Hepatocyte (in vitro differentiated cells): ENCODE measurements around the gene IRF4. TPM values are rescaled to one million over a fixed set of nuclear protein-coding genes. Genes with fewer than 3 reads are reported as not detected.

ENCODE experiments used
- DNase-seq: peaks from one replicate; pipeline ENCODE4 v3.0.0-alpha.2; 2016; ENCODE audit warnings: low spot score
- H2AFZ ChIP-seq: fragments of 200-600 bp; sonication (generic); 2 replicates; pipeline ENCODE4 v1.6.0; 2016; ENCODE audit warnings: antibody characterized with exemption, mild to moderate bottlenecking
- H3K27ac ChIP-seq: fragments of 200-600 bp; sonication (generic); 2 replicates; pipeline ENCODE4 v1.5.1; 2016; ENCODE audit warnings: mild to moderate bottlenecking
- H3K27me3 ChIP-seq: fragments of 200-600 bp; sonication (generic); 2 replicates; pipeline ENCODE4 v1.6.1; 2016
- H3K36me3 ChIP-seq: fragments of 200-600 bp; sonication (generic); replicated peaks from 2 replicates; pipeline ENCODE4 v1.5.1; 2016; ENCODE audit warnings: low read depth; ENCODE audit not compliant: insufficient read depth
- H3K4me1 ChIP-seq: fragments of 200-600 bp; sonication (generic); 2 replicates; pipeline ENCODE4 v1.5.1; 2016; ENCODE audit warnings: mild to moderate bottlenecking, moderate library complexity; ENCODE audit not compliant: insufficient read depth
- H3K4me2 ChIP-seq: fragments of 200-600 bp; sonication (generic); 2 replicates; pipeline ENCODE4 v1.6.0; 2016
- H3K4me3 ChIP-seq: fragments of 200-600 bp; sonication (generic); 2 replicates; pipeline ENCODE4 v1.5.1; 2016; ENCODE audit warnings: mild to moderate bottlenecking
- H3K79me2 ChIP-seq: fragments of 200-600 bp; sonication (generic); 2 replicates; pipeline ENCODE4 v1.6.0; 2017; ENCODE audit warnings: mild to moderate bottlenecking
- H3K9me2 ChIP-seq: fragments of 200-600 bp; sonication (generic); replicated peaks from 2 replicates; pipeline ENCODE4 v1.6.0; 2017; ENCODE audit warnings: mild to moderate bottlenecking; ENCODE audit not compliant: insufficient read depth
- H3K9me3 ChIP-seq: fragments of 200-600 bp; sonication (generic); 2 replicates; pipeline ENCODE4 v1.5.1; 2016; ENCODE audit warnings: low read depth, mild to moderate bottlenecking
- H4K20me1 ChIP-seq: fragments of 200-600 bp; sonication (generic); 2 replicates; pipeline ENCODE4 v1.6.0; 2016; ENCODE audit warnings: mild to moderate bottlenecking; ENCODE audit not compliant: insufficient read depth, poor library complexity, severe bottlenecking
- CTCF ChIP-seq: fragments of 200-600 bp; sonication (generic); IDR thresholded peaks from 2 replicates; pipeline ENCODE4 v1.5.1; 2016; ENCODE audit warnings: antibody characterized with exemption, mild to moderate bottlenecking; ENCODE audit not compliant: poor library complexity
- EZH2 ChIP-seq: fragments of 200-600 bp; sonication (generic); IDR thresholded peaks from 2 replicates; pipeline ENCODE4 v1.6.1; 2016; ENCODE audit warnings: antibody characterized with exemption, mild to moderate bottlenecking, borderline replicate concordance
- EZH2phosphoT487 ChIP-seq: fragments of 200-600 bp; sonication (generic); IDR thresholded peaks from one replicate; pipeline ENCODE4 v1.6.1; 2018; ENCODE audit warnings: antibody characterized with exemption, mild to moderate bottlenecking, low read depth, moderate library complexity; ENCODE audit not compliant: unreplicated experiment, severe bottlenecking
- WGBS: methylation state at CpG from one replicate; pipeline ENCODE4 v1.1.6; 2016; ENCODE audit warnings: low lambda C conversion rate; ENCODE audit errors: missing lambda C conversion rate; 5-methylcytosine and 5-hydroxymethylcytosine counted together
- polyA plus RNA-seq: library from polyadenylated mRNA; unstranded; fragments of >200 nt; fragmentation: Nextera tagmentation; extraction: Ambion mirVana; gene quantifications from 2 replicates; pipeline ENCODE4 v1.2.1, GENCODE V29; 2016
- total RNA-seq: library from RNA; depleted of rRNA; stranded (reverse); fragments of >200 nt; gene quantifications from 2 replicates; pipeline ENCODE4 v1.2.3, GENCODE V29; 2014

The IRF4 gene
- total and polyA plus RNA-seq, 2 experiments from 2014 or later: 0.02 to 0.23 TPM

GRCh38 chr6:388202-388903 is 3.2 kb upstream of the IRF4 start:
- WGBS: 91% methylated on average over 10 of the region's 10 CpGs
- no peak overlapping the region for H2AFZ ChIP-seq
- no peaks in the 10 kb centered on the region for H4K20me1 ChIP-seq
- H3K4me2 ChIP-seq: no peak overlapping the region
- DNase-seq: no peak
- no peaks in the 10 kb centered on the region for H3K9me2 ChIP-seq
- H3K79me2 ChIP-seq: no peaks in the 10 kb centered on the region
- H3K27me3 ChIP-seq: peaks cover 82% of the 10 kb centered on the region
- H3K27ac ChIP-seq: no peak overlapping the region
- H3K9me3 ChIP-seq: no peaks in the 10 kb centered on the region
- H3K4me1 ChIP-seq: peaks cover 17% of the 10 kb centered on the region
- H3K36me3 ChIP-seq: no peaks in the 10 kb centered on the region
- TF ChIP-seq EZH2 (no peak), CTCF (no peak), EZH2phosphoT487 (no peak)
- H3K4me3 ChIP-seq: no peak overlapping the region

GRCh38 chr6:389143-389542 is 2.4 kb upstream of the IRF4 start:
- no peaks in the 10 kb centered on the region for H3K79me2 ChIP-seq
- TF ChIP-seq EZH2 (no peak), EZH2phosphoT487 (no peak), CTCF (no peak)
- no peaks in the 10 kb centered on the region for H3K9me3 ChIP-seq
- H3K4me2 ChIP-seq: no peak overlapping the region
- no peak overlapping the region for H3K4me3 ChIP-seq
- H3K27ac ChIP-seq: no peak overlapping the region
- WGBS: 86% methylated on average over 7 of the region's 7 CpGs
- H4K20me1 ChIP-seq: no peaks in the 10 kb centered on the region
- no peaks in the 10 kb centered on the region for H3K9me2 ChIP-seq
- H3K4me1 ChIP-seq: peaks cover 20% of the 10 kb centered on the region
- H3K27me3 ChIP-seq: peaks cover 85% of the 10 kb centered on the region
- H2AFZ ChIP-seq: no peak overlapping the region
- H3K36me3 ChIP-seq: no peaks in the 10 kb centered on the region
- no peak for DNase-seq

- H3K9me2 ChIP-seq: no peaks in the 10 kb centered on the region
- no peaks in the 10 kb centered on the region for H4K20me1 ChIP-seq
- no peak overlapping the region for H3K27ac ChIP-seq
- H3K79me2 ChIP-seq: no peaks in the 10 kb centered on the region
- peaks cover 89% of the 10 kb centered on the region for H3K27me3 ChIP-seq
- no peak for TF ChIP-seq EZH2
- TF ChIP-seq CTCF: no peak
- TF ChIP-seq EZH2phosphoT487: no peak
- no peak overlapping the region for H2AFZ ChIP-seq
- H3K4me2 ChIP-seq: no peak overlapping the region
- no peak overlapping the region for H3K4me3 ChIP-seq
- H3K4me1 ChIP-seq: peaks cover 20% of the 10 kb centered on the region
- WGBS: 74% methylated on average over 8 of the region's 8 CpGs
- DNase-seq: no peak
- H3K9me3 ChIP-seq: no peaks in the 10 kb centered on the region
- no peaks in the 10 kb centered on the region for H3K36me3 ChIP-seq
These were observed 1.9 kb upstream of the IRF4 start for GRCh38 chr6:389622-390021.
